C4-2B (cell line): Measurements from ENCODE around the gene CNKSR2.

Experiments
- ZFX ChIP-seq: fragments of 450-650 bp; IDR thresholded peaks from 2 replicates; pipeline ENCODE4 v1.6.1; 2017
- TF ChIP-seq, protein P1 (sequence below): fragments of 450-650 bp; conservative IDR thresholded peaks from 2 replicates; pipeline ENCODE4 v1.5.1; 2017; ENCODE audit warnings: mild to moderate bottlenecking

DNA sequence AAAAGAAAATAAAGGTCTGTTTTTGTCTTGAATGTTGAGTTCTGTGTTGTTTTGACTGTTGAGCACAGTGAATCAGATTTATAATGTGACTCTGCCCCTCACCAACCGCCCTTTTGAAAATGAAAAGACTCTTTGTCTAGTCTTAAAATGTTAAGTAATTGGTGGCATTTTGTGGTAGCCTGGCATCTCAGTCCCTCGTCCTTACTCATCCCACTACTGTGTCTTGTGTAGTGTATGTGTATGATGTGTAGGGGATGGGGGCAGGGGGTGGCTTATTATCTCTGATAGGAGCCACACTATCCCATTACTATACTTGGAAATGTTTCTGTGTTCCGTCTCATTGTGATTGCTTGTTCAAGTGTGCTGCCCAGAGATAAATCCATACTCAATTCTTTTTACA lies 271.7 kb downstream of the CNKSR2 start:
- TF ChIP-seq, protein P1, sequence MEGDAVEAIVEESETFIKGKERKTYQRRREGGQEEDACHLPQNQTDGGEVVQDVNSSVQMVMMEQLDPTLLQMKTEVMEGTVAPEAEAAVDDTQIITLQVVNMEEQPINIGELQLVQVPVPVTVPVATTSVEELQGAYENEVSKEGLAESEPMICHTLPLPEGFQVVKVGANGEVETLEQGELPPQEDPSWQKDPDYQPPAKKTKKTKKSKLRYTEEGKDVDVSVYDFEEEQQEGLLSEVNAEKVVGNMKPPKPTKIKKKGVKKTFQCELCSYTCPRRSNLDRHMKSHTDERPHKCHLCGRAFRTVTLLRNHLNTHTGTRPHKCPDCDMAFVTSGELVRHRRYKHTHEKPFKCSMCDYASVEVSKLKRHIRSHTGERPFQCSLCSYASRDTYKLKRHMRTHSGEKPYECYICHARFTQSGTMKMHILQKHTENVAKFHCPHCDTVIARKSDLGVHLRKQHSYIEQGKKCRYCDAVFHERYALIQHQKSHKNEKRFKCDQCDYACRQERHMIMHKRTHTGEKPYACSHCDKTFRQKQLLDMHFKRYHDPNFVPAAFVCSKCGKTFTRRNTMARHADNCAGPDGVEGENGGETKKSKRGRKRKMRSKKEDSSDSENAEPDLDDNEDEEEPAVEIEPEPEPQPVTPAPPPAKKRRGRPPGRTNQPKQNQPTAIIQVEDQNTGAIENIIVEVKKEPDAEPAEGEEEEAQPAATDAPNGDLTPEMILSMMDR: no peak
- no peak for TF ChIP-seq ZFX
